Endothelial cell of umbilical vein (primary cell): ENCODE results near the gene GIPC3. TPM values are rescaled to one million over a fixed set of nuclear protein-coding genes. Genes with fewer than 3 reads are reported as not detected.

ENCODE experiments used
- BruUV-seq: library from RNA; stranded (reverse); fragments of 400-500 nt; replicated peaks from 2 replicates; lab custom pipeline; 2021; lab: Mats Ljungman, UMichigan
- CTCF ChIA-PET: fragments of 300-600, 350-600 bp; sonication (Branson Sonifier 250); formaldehyde crosslinking; loops from one replicate; lab custom pipeline; 2021; ENCODE audit warnings: antibody characterized with exemption, inconsistent platforms; lab: Charles Lee
- POLR2A ChIA-PET: fragments of 300-600, 350-600 bp; sonication (Branson Sonifier 250); formaldehyde crosslinking; loops from one replicate; lab custom pipeline; 2021; ENCODE audit warnings: antibody characterized with exemption, inconsistent platforms; lab: Charles Lee
- DNase-seq: peaks from one replicate; pipeline ENCODE4 v3.0.0-alpha.2; 2011; ENCODE audit warnings: low read depth, low spot score
- FAIRE-seq: peaks from 2 replicates; lab custom pipeline; 2011; peaks lifted over from hg19 to GRCh38; lab: Jason Lieb, UNC
- H2AFZ ChIP-seq: 2 replicates; pipeline ENCODE4 v1.6.0; 2012; ENCODE audit warnings: low read depth, low read length, control low read depth, inconsistent platforms
- H3K27ac ChIP-seq: 2 replicates; pipeline ENCODE4 v1.5.1; 2011; ENCODE audit warnings: low read depth, mild to moderate bottlenecking, control low read depth, low read length, moderate library complexity; ENCODE audit not compliant: insufficient read depth
- H3K27me3 ChIP-seq, 2 experiments: 2 replicates each; pipeline versions ENCODE4 v1.6.0 to v1.6.1; 2011; ENCODE audit warnings: low read length in 2 of 2, mixed read lengths in 1 of 2; ENCODE audit not compliant: control insufficient read depth in 2 of 2, insufficient read depth in 2 of 2
- H3K36me3 ChIP-seq, 2 experiments: 2 replicates in 1 of 2; 3 replicates in 1 of 2; pipeline ENCODE4 v1.5.1; 2011; ENCODE audit warnings: low read length in 2 of 2, mild to moderate bottlenecking in 1 of 2, moderate library complexity in 1 of 2; ENCODE audit not compliant: control insufficient read depth in 2 of 2, insufficient read depth in 2 of 2; ENCODE audit errors: extremely low read depth in 1 of 2
- H3K4me1 ChIP-seq: 3 replicates; pipeline ENCODE4 v1.5.1; 2011; ENCODE audit warnings: mild to moderate bottlenecking, low read length; ENCODE audit not compliant: control insufficient read depth, insufficient read depth; ENCODE audit errors: extremely low read depth
- H3K4me2 ChIP-seq: 2 replicates; pipeline ENCODE4 v1.6.1; 2011; ENCODE audit warnings: low read length, control low read depth, mixed read lengths; ENCODE audit not compliant: insufficient read depth
- H3K4me3 ChIP-seq, 3 experiments: fragments of 200-600 bp in 1 of 3; sonication (generic), shearing (Covaris generic) in 1 of 3; replicated peaks in 1 of 3; 2 replicates each; pipeline ENCODE4 v1.5.1; 2011 to 2016; ENCODE audit warnings: control low read depth in 3 of 3, low read length in 3 of 3, mild to moderate bottlenecking in 2 of 3, inconsistent platforms in 1 of 3, low read depth in 1 of 3, moderate library complexity in 1 of 3; ENCODE audit not compliant: insufficient read depth in 1 of 3
- H3K79me2 ChIP-seq: 2 replicates; pipeline ENCODE4 v1.6.0; 2012; ENCODE audit warnings: low read length, inconsistent platforms; ENCODE audit not compliant: control insufficient read depth, insufficient read depth
- H3K9ac ChIP-seq: replicated peaks from 2 replicates; pipeline ENCODE3; 2011; ENCODE audit warnings: low read length, control low read depth; ENCODE audit not compliant: insufficient read depth; ENCODE audit errors: extremely low read depth
- H3K9me1 ChIP-seq: replicated peaks from 3 replicates; pipeline ENCODE4 v1.6.0; 2011; ENCODE audit warnings: mild to moderate bottlenecking, low read length; ENCODE audit not compliant: control insufficient read depth, insufficient read depth; ENCODE audit errors: extremely low read depth
- H3K9me3 ChIP-seq: replicated peaks from 2 replicates; pipeline ENCODE4 v1.5.1; 2012; ENCODE audit warnings: low read length, inconsistent platforms; ENCODE audit not compliant: control insufficient read depth, insufficient read depth
- H4K20me1 ChIP-seq: replicated peaks from 2 replicates; pipeline ENCODE3; 2011; ENCODE audit warnings: mild to moderate bottlenecking, low read length; ENCODE audit not compliant: control insufficient read depth, insufficient read depth; ENCODE audit errors: extremely low read depth
- CTCF ChIP-seq, 2 donors: IDR thresholded peaks; 1 replicate in 1 of 2; 2 replicates in 1 of 2; pipeline ENCODE4 v1.5.1; 2011; ENCODE audit warnings: low read length in 2 of 2, mild to moderate bottlenecking in 2 of 2, moderate library complexity in 2 of 2, control low read depth in 1 of 2, inconsistent platforms in 1 of 2, low read depth in 1 of 2; ENCODE audit not compliant: insufficient read depth in 1 of 2; ENCODE audit errors: extremely low read depth in 1 of 2
- EZH2 ChIP-seq: IDR thresholded peaks from 2 replicates; pipeline ENCODE4 v1.6.1; 2012; ENCODE audit warnings: borderline replicate concordance, low read depth, mild to moderate bottlenecking, moderate library complexity, low read length, inconsistent platforms; ENCODE audit not compliant: severe bottlenecking
- FOS ChIP-seq: IDR thresholded peaks from 2 replicates; pipeline ENCODE4 v1.6.1; 2011; ENCODE audit warnings: mild to moderate bottlenecking, low read length, moderate library complexity, borderline replicate concordance; ENCODE audit not compliant: insufficient read depth
- GATA2 ChIP-seq: IDR thresholded peaks from 2 replicates; pipeline ENCODE4 v1.7.0; 2011; ENCODE audit warnings: low read depth, mild to moderate bottlenecking, moderate library complexity, mixed read lengths, low read length; ENCODE audit not compliant: insufficient read length, insufficient read depth
- JUN ChIP-seq: IDR thresholded peaks from 2 replicates; pipeline ENCODE4 v1.6.1; 2011; ENCODE audit warnings: borderline replicate concordance, low read depth; ENCODE audit not compliant: insufficient read length, insufficient read depth
- MAX ChIP-seq: IDR thresholded peaks from 2 replicates; pipeline ENCODE4 v1.6.1; 2011; ENCODE audit not compliant: insufficient read depth, insufficient read length
- MYC ChIP-seq: IDR thresholded peaks from one replicate; pipeline ENCODE4 v1.6.1; 2011; ENCODE audit warnings: mild to moderate bottlenecking, low read depth, low read length
- POLR2A ChIP-seq: IDR thresholded peaks from 2 replicates; pipeline ENCODE4 v1.6.1; 2012; ENCODE audit warnings: low read depth, mild to moderate bottlenecking, control low read depth, low read length
- POLR2AphosphoS5 ChIP-seq: IDR thresholded peaks from 2 replicates; pipeline ENCODE4 v1.6.1; 2012; ENCODE audit warnings: low read depth, mild to moderate bottlenecking, control low read depth, low read length, moderate library complexity; ENCODE audit not compliant: insufficient read depth
- dilution Hi-C: fragments of 300-500 bp; cut with MboI; formaldehyde crosslinking; loops from one replicate; pipeline ENCODE4 v1.15.0; 2019; ENCODE audit warnings: low sequenced_read_pairs; ENCODE audit not compliant: extremely low pct_ligation_motif_present
- intact Hi-C: fragments of 100-400 bp; cut with micrococcal nuclease; formaldehyde crosslinking; loops from one replicate; pipeline ENCODE4 v1.10.0; 2022
- polyA plus RNA-seq, 4 experiments: library from polyadenylated mRNA; depleted of rRNA in 3 of 4; stranded (reverse) in 3 of 4; unstranded in 1 of 4; fragments of >200 nt; gene quantifications; 2 replicates each; pipeline versions ENCODE4 v1.2.1 to v1.2.3, GENCODE V29; 2011 to 2012; ENCODE audit warnings: missing spikeins in 1 of 4
- total RNA-seq: library from RNA; stranded (reverse); gene quantifications from 2 replicates; pipeline ENCODE4 v1.2.3, GENCODE V29; 2021

The GIPC3 gene
- total and polyA plus RNA-seq, 2 donors (not counting 3 experiments of a cell fraction or from before 2014, with no cell fraction given): 2.2 to 6.6 TPM

DNA sequence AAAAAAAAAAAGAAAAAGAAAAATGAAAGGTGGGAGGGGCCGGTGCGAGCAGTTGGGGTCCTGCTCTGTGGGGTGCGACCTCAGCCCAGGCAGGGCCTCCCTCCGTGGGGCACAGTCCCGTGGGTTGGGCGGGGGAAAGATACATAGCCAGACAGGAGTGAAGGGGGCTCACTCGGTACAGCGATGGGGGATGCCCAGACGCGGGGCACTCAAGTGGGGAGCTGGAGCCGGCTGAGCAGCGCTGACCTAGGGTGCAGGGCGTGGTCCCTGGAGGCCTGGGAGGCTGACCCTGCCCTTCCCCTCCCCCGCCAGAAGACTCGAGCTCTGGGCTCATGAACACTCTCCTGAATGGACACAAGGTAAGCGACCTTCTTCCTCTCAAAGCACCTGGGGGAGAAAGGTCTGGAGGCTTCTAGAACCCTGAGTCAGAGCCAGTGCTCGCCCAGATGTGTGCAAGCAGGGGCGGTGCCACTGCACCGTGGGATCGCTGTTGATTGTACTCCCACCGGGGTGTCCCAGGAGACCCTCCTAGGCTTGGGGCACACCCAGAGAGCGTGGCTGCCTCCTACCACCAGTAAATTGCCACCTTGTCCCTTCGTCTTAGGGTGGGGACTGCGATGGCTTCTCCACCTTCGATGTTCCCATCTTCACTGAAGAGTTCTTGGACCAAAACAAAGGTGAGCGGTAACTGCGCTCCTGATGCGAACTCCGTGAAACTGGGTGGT lies 9.2 kb upstream of the GIPC3 start:
- ChIA-PET POLR2A (no interaction called here), CTCF (interaction anchor here (0.7 to 2.6 kb wide), 13 partner anchors 9 to 91 kb away, joined by 3 to 27 read pairs (median 6); partner anchors contain the start of genes GIPC3, MFSD12 and TBXA2R)
- H3K4me2 ChIP-seq: peak overlapping the region; percentile 75
- peak overlapping the region; percentile 70 for H2AFZ ChIP-seq
- H3K4me3 ChIP-seq: peak overlapping the region in 2 of 3 experiments; percentile 32 to 38
- H3K4me1 ChIP-seq: peaks cover 21% of the 10 kb centered on the region
- H4K20me1 ChIP-seq: no peaks in the 10 kb centered on the region
- no peak overlapping the region for H3K9ac ChIP-seq
- H3K9me1 ChIP-seq: no peaks in the 10 kb centered on the region
- peaks cover 0 to 3% of the 10 kb centered on the region in 2 experiments for H3K36me3 ChIP-seq
- no peaks in the 10 kb centered on the region for H3K9me3 ChIP-seq
- peaks cover 2% of the 10 kb centered on the region for H3K79me2 ChIP-seq
- H3K27me3 ChIP-seq: no peaks in the 10 kb centered on the region
- H3K27ac ChIP-seq: no peak overlapping the region
- no TSS peak for BruUV-seq
- no peak for DNase-seq
- dilution Hi-C loops (no loop called here), intact Hi-C loops (no loop called here)
- no peak for FAIRE-seq
- TF ChIP-seq GATA2 (no peak), MYC (no peak), POLR2A (no peak), JUN (no peak), CTCF (IDR thresholded peaks at IDR 0.05; ENCODE audit: extremely low read depth in 1 of 2, insufficient read depth in 1 of 2, low read depth in 1 of 2, low read length in 2 of 2) (no peak), POLR2AphosphoS5 (no peak), MAX (no peak), EZH2 (no peak), FOS (no peak)
